HepG2 (cell line): ENCODE data around the gene TUBGCP6. TPM values are rescaled to one million over a fixed set of nuclear protein-coding genes. Genes with fewer than 3 reads are reported as not detected.

Experiments used
- ARID3A ChIP-seq: IDR thresholded peaks from 2 replicates; pipeline ENCODE4 v1.6.1; 2012; ENCODE audit warnings: low read depth, low read length, improper control_type of control experiment
- CBFB ChIP-seq: sonication (generic); formaldehyde crosslinking; IDR thresholded peaks from 2 replicates; pipeline ENCODE4 v1.4.0; 2020; ENCODE audit warnings: missing genetic modification reagents
- CCAR2 ChIP-seq: fragments of 200-400 bp; formaldehyde crosslinking; optimal IDR thresholded peaks from 2 replicates; pipeline ENCODE3; 2018; ENCODE audit warnings: low read depth, mild to moderate bottlenecking, low read length, moderate library complexity
- CENPX ChIP-seq: sonication (generic); formaldehyde crosslinking; IDR thresholded peaks from 2 replicates; pipeline ENCODE4 v1.9.0; 2021; ENCODE audit warnings: mild to moderate bottlenecking, missing genetic modification reagents, moderate library complexity
- FOSL2 ChIP-seq: sonication (generic); formaldehyde crosslinking; IDR thresholded peaks from 2 replicates; pipeline ENCODE4 v1.4.0; 2020; ENCODE audit warnings: missing genetic modification reagents
- KLF12 ChIP-seq: sonication (generic); formaldehyde crosslinking; IDR thresholded peaks from 2 replicates; pipeline ENCODE4 v1.4.0; 2020; ENCODE audit warnings: missing genetic modification reagents, borderline replicate concordance
- MEIS1 ChIP-seq: sonication (generic); formaldehyde crosslinking; IDR thresholded peaks from 2 replicates; pipeline ENCODE4 v1.9.0; 2021; ENCODE audit warnings: mild to moderate bottlenecking, missing genetic modification reagents, moderate library complexity, borderline replicate concordance
- MYC ChIP-seq: sonication (generic); formaldehyde crosslinking; IDR thresholded peaks from 2 replicates; pipeline ENCODE4 v1.9.0; 2021; ENCODE audit warnings: missing genetic modification reagents, borderline replicate concordance
- NFE2L2 ChIP-seq: fragments of 150-350 bp; IDR thresholded peaks from 2 replicates; pipeline ENCODE4 v1.6.1; 2014; ENCODE audit warnings: low read length
- NR2F6 ChIP-seq, 2 experiments: IDR thresholded peaks; 2 replicates each; pipeline ENCODE4 v1.6.1; 2016; ENCODE audit warnings: antibody characterized with exemption in 1 of 2, mild to moderate bottlenecking in 1 of 2
- PAXIP1 ChIP-seq: sonication (generic); formaldehyde crosslinking; conservative IDR thresholded peaks from 2 replicates; pipeline ENCODE4 v1.4.0; 2020; ENCODE audit warnings: mild to moderate bottlenecking, missing genetic modification reagents, moderate library complexity
- POLR2A ChIP-seq, 2 experiments: IDR thresholded peaks; 2 replicates each; pipeline ENCODE4 v1.6.1; 2011; ENCODE audit warnings: low read depth in 2 of 2, low read length in 2 of 2, mild to moderate bottlenecking in 1 of 2, moderate library complexity in 1 of 2; ENCODE audit not compliant: insufficient read depth in 1 of 2
- TAF1 ChIP-seq: sonication (generic); formaldehyde crosslinking; IDR thresholded peaks from 2 replicates; pipeline ENCODE4 v1.4.0; 2020; ENCODE audit warnings: missing genetic modification reagents
- ZBTB4 ChIP-seq: sonication (generic); formaldehyde crosslinking; IDR thresholded peaks from 2 replicates; pipeline ENCODE4 v1.4.0; 2020; ENCODE audit warnings: missing genetic modification reagents, mild to moderate bottlenecking, borderline replicate concordance
- ZFP36L1 ChIP-seq: sonication (generic); formaldehyde crosslinking; IDR thresholded peaks from 2 replicates; pipeline ENCODE4 v1.8.0; 2022; ENCODE audit warnings: mild to moderate bottlenecking, missing genetic modification reagents, moderate library complexity
- ZNF224 ChIP-seq: sonication (generic); formaldehyde crosslinking; IDR thresholded peaks from 2 replicates; pipeline ENCODE4 v1.5.0; 2020; ENCODE audit warnings: mild to moderate bottlenecking, missing genetic modification reagents
- ZNF275 ChIP-seq: sonication (generic); formaldehyde crosslinking; IDR thresholded peaks from 2 replicates; pipeline ENCODE4 v1.8.0; 2022; ENCODE audit warnings: missing genetic modification reagents, mild to moderate bottlenecking, inconsistent platforms, borderline replicate concordance
- ZNF713 ChIP-seq: sonication (generic); formaldehyde crosslinking; IDR thresholded peaks from 2 replicates; pipeline ENCODE4 v1.4.0; 2020; ENCODE audit warnings: mild to moderate bottlenecking, missing genetic modification reagents
- ZNF746 ChIP-seq: sonication (generic); formaldehyde crosslinking; IDR thresholded peaks from 2 replicates; pipeline ENCODE4 v1.8.0; 2022; ENCODE audit warnings: mild to moderate bottlenecking, missing genetic modification reagents
- ZNF768 ChIP-seq: sonication (generic); formaldehyde crosslinking; IDR thresholded peaks from 2 replicates; pipeline ENCODE4 v1.4.0; 2020; ENCODE audit warnings: missing genetic modification reagents
- polyA plus RNA-seq, 8 experiments: library from polyadenylated mRNA; depleted of rRNA in 3 of 8; stranded (reverse) in 7 of 8; unstranded in 1 of 8; fragments of >200 nt; fragmentation: Illumina TruSeq in 4 of 8; extraction: Trizol in 4 of 8; gene quantifications; 2 replicates each; pipeline versions ENCODE4 v1.2.1 to v1.2.3, GENCODE V29; 2011 to 2016; ENCODE audit warnings: low read depth in 4 of 8, missing spikeins in 1 of 8, mixed read lengths in 1 of 8; ENCODE audit not compliant: insufficient read depth in 1 of 8
- total RNA-seq, 5 experiments: library from RNA; depleted of rRNA; stranded (reverse); fragments of >200 nt; fragmentation: Illumina TruSeq; extraction: Trizol; gene quantifications; 2 replicates each; pipeline ENCODE4 v1.2.3, GENCODE V29; 2016; ENCODE audit warnings: low read depth in 1 of 5

The TUBGCP6 gene
- total and polyA plus RNA-seq, 2 of the 13 experiments (the other 11 are each of a cell fraction or from before 2014, with no cell fraction given) = 14.6 to 15.7 TPM

GRCh38 chr22:50201191-50202129 lies 43.4 kb downstream of the TUBGCP6 start (continued):
- TF ChIP-seq ZNF275 (CRISPR knock-in tag) = 0 out of 2 replicates have a peak, but pooled peaks have one; percentile 8
- TF ChIP-seq NR2F6 (IDR thresholded peaks at IDR 0.05) = 0 out of 2 replicates have a peak, but pooled peaks have one; percentile 5
- TF ChIP-seq NR2F6 (CRISPR knock-in tag; IDR thresholded peaks at IDR 0.05) = no peak
- 0 out of 2 replicates have a peak, but pooled peaks have one; percentile 17 for TF ChIP-seq ZNF224 (CRISPR knock-in tag)
- no peak for TF ChIP-seq ZNF746 (CRISPR knock-in tag)
- TF ChIP-seq KLF12 (CRISPR knock-in tag) = no peak
- TF ChIP-seq FOSL2 (CRISPR knock-in tag) = no peak
- no peak for TF ChIP-seq CBFB (CRISPR knock-in tag)
- TF ChIP-seq PAXIP1 = no peak
- no peak for TF ChIP-seq NFE2L2
- no peak for TF ChIP-seq TAF1 (CRISPR knock-in tag)
- TF ChIP-seq ZNF768 (CRISPR knock-in tag) = no peak
- TF ChIP-seq MYC (CRISPR knock-in tag) = no peak
- no peak for TF ChIP-seq ZBTB4 (CRISPR knock-in tag)
- TF ChIP-seq CENPX (CRISPR knock-in tag) = no peak
- no peak for TF ChIP-seq ZNF713 (CRISPR knock-in tag)
- 0 out of 4 replicates have a peak, but pooled peaks of 1 of the 2 experiments have one; percentile 27 for TF ChIP-seq POLR2A (IDR thresholded peaks at IDR 0.05; ENCODE audit: insufficient read depth in 1 of 2, low read depth in 2 of 2, low read length in 2 of 2)
- no peak for TF ChIP-seq CCAR2
- TF ChIP-seq MEIS1 (CRISPR knock-in tag) = no peak
- no peak for TF ChIP-seq ARID3A
- no peak for TF ChIP-seq ZFP36L1 (CRISPR knock-in tag)
